NB4 (cell line): ENCODE data around the gene FAM81B.

Experiments
- DNase-seq: peaks from one replicate; pipeline ENCODE4 v3.0.0; 2010; ENCODE audit warnings: low read depth
- H3K4me3 ChIP-seq: one replicate; pipeline ENCODE4 v1.5.1; 2011; ENCODE audit warnings: mild to moderate bottlenecking, low read depth, low read length, moderate library complexity
- MYC ChIP-seq: IDR thresholded peaks from 2 replicates; pipeline ENCODE4 v1.6.1; 2011; ENCODE audit warnings: low read depth, low read length
- POLR2A ChIP-seq: IDR thresholded peaks from 2 replicates; pipeline ENCODE4 v1.6.1; 2011; ENCODE audit warnings: mild to moderate bottlenecking; ENCODE audit not compliant: insufficient read length; ENCODE audit errors: extremely low read depth
- TF ChIP-seq, protein P1 (sequence below): IDR thresholded peaks from 2 replicates; pipeline ENCODE4 v1.6.1; 2011; ENCODE audit warnings: low read depth, low read length
- TF ChIP-seq, protein P2 (sequence below): IDR thresholded peaks from one replicate; pipeline ENCODE4 v1.5.1; 2012; ENCODE audit warnings: low read depth, low read length

Gene FAM81B

GRCh38 chr5:95393279-95393678, 2.1 kb downstream of the FAM81B start:
- TF ChIP-seq, protein P1, sequence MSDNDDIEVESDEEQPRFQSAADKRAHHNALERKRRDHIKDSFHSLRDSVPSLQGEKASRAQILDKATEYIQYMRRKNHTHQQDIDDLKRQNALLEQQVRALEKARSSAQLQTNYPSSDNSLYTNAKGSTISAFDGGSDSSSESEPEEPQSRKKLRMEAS: no peak
- no peak for TF ChIP-seq MYC
- TF ChIP-seq, protein P2, sequence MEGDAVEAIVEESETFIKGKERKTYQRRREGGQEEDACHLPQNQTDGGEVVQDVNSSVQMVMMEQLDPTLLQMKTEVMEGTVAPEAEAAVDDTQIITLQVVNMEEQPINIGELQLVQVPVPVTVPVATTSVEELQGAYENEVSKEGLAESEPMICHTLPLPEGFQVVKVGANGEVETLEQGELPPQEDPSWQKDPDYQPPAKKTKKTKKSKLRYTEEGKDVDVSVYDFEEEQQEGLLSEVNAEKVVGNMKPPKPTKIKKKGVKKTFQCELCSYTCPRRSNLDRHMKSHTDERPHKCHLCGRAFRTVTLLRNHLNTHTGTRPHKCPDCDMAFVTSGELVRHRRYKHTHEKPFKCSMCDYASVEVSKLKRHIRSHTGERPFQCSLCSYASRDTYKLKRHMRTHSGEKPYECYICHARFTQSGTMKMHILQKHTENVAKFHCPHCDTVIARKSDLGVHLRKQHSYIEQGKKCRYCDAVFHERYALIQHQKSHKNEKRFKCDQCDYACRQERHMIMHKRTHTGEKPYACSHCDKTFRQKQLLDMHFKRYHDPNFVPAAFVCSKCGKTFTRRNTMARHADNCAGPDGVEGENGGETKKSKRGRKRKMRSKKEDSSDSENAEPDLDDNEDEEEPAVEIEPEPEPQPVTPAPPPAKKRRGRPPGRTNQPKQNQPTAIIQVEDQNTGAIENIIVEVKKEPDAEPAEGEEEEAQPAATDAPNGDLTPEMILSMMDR: no peak
- no peak for TF ChIP-seq POLR2A
- DNase-seq: no peak

DNA sequence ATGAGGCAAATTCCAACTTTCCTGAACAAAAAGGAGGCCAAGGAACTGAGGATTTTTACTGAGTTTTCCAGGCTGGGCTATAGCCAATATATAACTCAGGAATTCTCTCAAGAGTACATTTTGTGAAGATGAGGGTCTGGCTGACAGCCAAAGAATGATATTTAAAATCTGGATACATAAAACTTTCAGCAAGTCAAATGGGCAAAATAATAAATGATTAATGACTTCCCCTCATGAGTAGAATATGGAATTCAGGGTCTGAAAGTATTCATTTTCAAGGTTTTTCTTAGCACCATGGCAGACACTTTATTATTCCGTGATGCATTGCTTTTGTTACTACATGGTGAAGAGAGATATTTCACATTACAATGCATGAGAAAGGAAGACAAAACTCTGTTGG, 7.8 kb downstream of the FAM81B start:
- no peak for DNase-seq
- TF ChIP-seq MYC (no peak), POLR2A (no peak)
- TF ChIP-seq, protein P2: no peak
- TF ChIP-seq, protein P1: no peak
- no peak overlapping the region for H3K4me3 ChIP-seq

More at GRCh38 chr5:95393279-95393678, 2.1 kb downstream of the FAM81B start:
- H3K4me3 ChIP-seq: no peak overlapping the region

GRCh38 chr5:95401626-95402025, 10.5 kb downstream of the FAM81B start:
- no peak for DNase-seq
- TF ChIP-seq MYC: no peak
- TF ChIP-seq, protein P1: no peak
- no peak for TF ChIP-seq POLR2A
- TF ChIP-seq, protein P2: no peak
- H3K4me3 ChIP-seq: no peak overlapping the region

- TF ChIP-seq, protein P2: no peak
- TF ChIP-seq POLR2A: no peak
- no peak for TF ChIP-seq MYC
- TF ChIP-seq, protein P1: no peak
- no peak for DNase-seq
- no peak overlapping the region for H3K4me3 ChIP-seq
Measured at GRCh38 chr5:95403996-95404395, 12.8 kb downstream of the FAM81B start.

DNA sequence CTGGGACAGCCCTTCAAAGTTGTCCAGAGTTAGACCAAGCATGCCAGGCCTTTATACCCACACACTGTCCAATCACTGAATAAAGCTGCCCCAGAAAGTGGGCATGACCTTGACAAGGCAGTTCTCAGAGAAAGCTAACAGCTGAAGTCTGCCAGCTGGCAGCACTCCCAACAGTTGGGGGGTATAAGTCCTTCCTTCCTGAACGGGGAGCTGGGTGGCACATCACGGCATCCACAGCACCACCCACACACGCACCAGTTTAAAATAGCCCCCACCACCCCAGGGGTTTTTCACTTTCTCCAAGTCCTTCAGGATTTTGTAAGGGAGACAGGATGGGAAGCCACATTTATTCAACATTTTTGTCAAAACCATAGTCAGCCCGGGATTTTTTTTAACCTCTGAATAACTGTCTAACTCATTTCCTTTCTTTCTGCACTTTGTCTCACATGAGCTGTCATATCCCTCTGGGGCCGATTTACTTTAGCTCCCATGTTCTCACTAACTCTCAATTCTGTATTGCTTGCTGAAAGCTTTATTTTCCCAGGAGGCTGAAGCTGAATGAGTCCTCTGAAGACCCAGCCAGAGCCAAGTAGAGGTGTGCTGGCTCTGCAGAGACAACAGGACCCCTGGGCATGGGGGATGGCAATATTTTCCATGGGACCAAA, 15.4 kb downstream of the FAM81B start:
- TF ChIP-seq POLR2A (no peak), MYC (no peak)
- TF ChIP-seq, protein P2: no peak
- TF ChIP-seq, protein P1: no peak
- H3K4me3 ChIP-seq: no peak overlapping the region
- DNase-seq: no peak
